ENCODE measurements around the gene DDX42.
A peak's percentile ranks its signal among the peaks of the same experiment; 100 is the strongest.
"Not testable (repeated sequence)": the region's sequence is repeated elsewhere in the genome, so short reads cannot be mapped to it uniquely, and the experiment has no call there.

Gene DDX42

DNA sequence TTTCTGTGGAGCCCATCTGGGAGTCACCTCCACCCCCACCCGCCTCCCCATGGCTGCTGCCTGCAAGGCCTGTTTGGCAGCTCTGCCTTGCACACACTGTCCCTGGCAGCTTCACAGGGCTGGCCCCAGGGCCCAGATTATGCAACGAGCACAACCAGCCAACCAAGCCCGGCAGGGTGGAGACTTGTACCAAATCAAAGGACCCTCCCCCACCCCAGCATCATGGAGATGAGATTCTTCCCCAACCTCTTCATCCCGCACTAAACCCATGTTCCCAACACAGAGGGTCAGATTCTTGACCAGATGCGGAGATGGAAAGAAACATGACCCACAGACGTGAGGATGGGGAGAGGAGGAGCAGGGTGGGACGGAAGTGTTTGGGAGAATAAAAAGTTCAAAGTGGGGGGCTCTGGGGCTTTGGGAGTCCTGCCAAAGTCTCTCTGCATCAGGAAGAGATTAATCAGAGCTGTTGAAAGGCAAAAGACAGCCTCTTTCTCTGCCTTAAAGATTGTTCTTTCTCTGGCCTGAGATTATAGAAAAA lies 64.7 kb downstream of the DDX42 start:
- TF ChIP-seq, protein P1, sequence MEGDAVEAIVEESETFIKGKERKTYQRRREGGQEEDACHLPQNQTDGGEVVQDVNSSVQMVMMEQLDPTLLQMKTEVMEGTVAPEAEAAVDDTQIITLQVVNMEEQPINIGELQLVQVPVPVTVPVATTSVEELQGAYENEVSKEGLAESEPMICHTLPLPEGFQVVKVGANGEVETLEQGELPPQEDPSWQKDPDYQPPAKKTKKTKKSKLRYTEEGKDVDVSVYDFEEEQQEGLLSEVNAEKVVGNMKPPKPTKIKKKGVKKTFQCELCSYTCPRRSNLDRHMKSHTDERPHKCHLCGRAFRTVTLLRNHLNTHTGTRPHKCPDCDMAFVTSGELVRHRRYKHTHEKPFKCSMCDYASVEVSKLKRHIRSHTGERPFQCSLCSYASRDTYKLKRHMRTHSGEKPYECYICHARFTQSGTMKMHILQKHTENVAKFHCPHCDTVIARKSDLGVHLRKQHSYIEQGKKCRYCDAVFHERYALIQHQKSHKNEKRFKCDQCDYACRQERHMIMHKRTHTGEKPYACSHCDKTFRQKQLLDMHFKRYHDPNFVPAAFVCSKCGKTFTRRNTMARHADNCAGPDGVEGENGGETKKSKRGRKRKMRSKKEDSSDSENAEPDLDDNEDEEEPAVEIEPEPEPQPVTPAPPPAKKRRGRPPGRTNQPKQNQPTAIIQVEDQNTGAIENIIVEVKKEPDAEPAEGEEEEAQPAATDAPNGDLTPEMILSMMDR (IDR thresholded peaks at IDR 0.05; ENCODE audit: insufficient read depth, low read length, missing control alignments) = no peak
- POLR2A ChIA-PET = interaction anchor here (1.0 to 1.2 kb wide), 2 partner anchors 9 to 65 kb away, joined by 3 to 5 read pairs; partner anchors contain the start of genes CCDC47 and DDX42
- DNase-seq (ENCODE audit: low read depth, low spot score) = no peak
- CTCF ChIA-PET = interaction anchor here (0.9 to 5.3 kb wide), 4 partner anchors 8 to 227 kb away, joined by 4 to 58 read pairs (median 4); partner anchors contain the start of gene FTSJ3
- H3K4me3 ChIP-seq (ENCODE audit: low read depth, low read length) = no peak overlapping the region

DNA sequence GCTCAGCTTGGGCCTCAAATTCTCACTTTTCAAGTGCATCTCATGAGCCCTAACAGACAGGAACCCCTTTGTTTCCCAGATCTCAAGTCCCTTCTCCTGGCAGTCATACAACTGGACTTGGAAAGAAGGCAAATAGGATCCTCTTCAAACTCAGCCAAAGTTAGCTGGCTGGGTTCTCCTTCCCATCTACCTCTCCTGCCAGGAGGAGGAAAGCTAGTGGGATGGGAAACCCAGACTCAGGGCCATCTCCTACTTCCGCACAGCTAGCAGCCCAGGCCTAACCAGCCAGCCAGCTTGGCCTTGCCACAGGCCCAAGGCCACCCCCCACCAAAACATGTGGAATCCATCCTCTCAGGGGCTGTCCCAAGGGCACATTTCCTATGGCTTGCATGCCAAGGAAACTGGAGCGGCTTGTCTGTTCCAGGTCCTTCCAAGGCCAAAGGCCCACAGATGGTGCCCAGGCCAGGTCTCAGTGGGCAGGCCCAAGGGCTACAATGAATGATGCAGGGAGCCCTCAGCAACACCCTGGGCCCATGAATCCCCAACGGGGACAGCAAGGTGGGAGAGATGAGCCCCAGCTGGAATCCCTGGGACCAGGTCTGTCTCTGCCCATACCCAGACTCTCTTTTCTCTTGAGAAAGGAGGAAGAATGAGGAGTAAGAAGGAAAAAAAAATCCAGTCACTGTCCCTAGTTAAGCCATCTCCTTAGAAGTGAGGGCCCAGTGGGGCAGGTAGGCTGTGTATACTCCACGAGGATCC lies 66.8 kb downstream of the DDX42 start:
- DNase-seq (ENCODE audit: low read depth, low spot score) = no peak
- ChIA-PET CTCF (interaction anchor here (1.0 to 5.3 kb wide), 3 partner anchors 8 to 142 kb away, joined by 3 to 58 read pairs (median 4); partner anchors contain the start of gene FTSJ3), POLR2A (interaction anchor here (0.9 to 2.0 kb wide), 3 partner anchors 8 to 68 kb away, joined by 3 to 8 read pairs (median 4); partner anchors contain the start of gene CCDC47)
- TF ChIP-seq, protein P1 (IDR thresholded peaks at IDR 0.05; ENCODE audit: insufficient read depth, low read length, missing control alignments) = no peak
- peak overlapping the region; percentile 82 for H3K4me3 ChIP-seq (ENCODE audit: low read depth, low read length)

DNA sequence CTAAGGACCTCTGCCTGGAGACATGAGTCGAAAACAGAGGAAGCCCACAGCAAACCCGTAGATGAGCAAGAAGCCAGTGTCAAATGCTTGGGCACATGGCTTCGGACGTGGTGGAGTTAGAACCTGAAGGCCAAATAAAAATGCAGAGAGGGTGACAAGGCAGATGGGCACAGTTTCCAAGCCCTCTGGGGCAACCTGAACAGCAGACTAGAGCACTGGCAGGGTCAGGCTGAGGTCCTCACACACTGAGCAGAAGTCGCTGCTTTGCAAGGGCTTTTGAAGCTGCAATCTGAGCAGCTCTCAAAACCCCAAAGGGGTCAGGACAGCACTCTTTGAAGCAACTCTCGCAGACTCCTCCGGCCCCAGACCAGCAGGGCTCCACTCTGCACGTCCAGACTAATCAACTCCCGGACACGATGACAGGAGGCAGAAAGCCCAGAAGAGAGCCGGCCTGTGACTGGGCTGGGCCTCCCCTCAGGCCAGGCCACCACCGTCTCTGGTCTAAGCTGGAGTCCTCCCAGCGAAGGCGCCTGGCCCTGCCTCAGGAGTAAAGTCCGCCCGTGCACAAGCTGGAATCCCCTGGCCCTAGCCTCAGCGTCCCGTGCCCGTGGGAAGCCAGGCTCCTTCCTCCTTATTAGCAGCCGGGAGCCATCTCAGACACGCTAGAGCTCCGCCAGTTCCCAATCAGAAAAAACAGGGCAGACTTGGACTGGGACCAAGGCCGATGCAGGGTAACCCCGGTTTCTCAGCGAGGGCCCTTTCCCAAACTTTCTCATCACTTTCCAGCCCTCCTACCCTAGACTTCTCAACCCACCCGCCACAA lies 67.6 kb downstream of the DDX42 start:
- H3K4me3 ChIP-seq (ENCODE audit: low read depth, low read length) = peak overlapping the region; percentile 82
- ChIA-PET POLR2A (interaction anchor here (0.9 to 2.0 kb wide), 3 partner anchors 9 to 68 kb away, joined by 3 to 8 read pairs (median 4); partner anchors contain the start of gene CCDC47), CTCF (interaction anchor here (5.3 kb wide), 1 partner anchor 11 kb away, joined by 58 read pairs; the partner anchor contains the start of gene FTSJ3)
- TF ChIP-seq, protein P1 (IDR thresholded peaks at IDR 0.05; ENCODE audit: insufficient read depth, low read length, missing control alignments) = no peak
- DNase-seq (ENCODE audit: low read depth, low spot score) = no peak

DNA sequence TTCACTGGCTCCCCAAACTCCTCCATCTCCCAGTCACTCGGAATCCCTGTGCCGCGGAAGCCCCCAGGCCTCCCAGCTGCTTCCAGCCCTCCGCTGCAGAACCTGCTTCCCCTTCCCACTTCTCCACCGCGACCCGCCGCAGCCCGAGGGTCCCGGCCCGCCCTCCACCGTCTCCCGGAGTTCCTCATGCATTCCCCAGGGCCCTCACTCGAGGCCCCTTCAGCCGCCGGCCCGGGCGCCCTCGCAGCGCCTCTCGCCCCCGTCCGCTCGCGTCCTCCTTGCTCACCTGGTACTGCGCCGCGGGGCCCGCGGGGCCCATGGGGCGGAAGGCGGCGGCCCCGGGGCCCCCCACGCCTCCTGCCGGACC lies 68.2 kb downstream of the DDX42 start:
- CTCF ChIA-PET = interaction anchor here (5.3 kb wide), 1 partner anchor 12 kb away, joined by 58 read pairs; the partner anchor contains the start of gene FTSJ3
- TF ChIP-seq, protein P1 (IDR thresholded peaks at IDR 0.05; ENCODE audit: insufficient read depth, low read length, missing control alignments) = no peak
- no peak for DNase-seq (ENCODE audit: low read depth, low spot score)
- POLR2A ChIA-PET = interaction anchor here (2.0 kb wide), 1 partner anchor 10 kb away, joined by 8 read pairs; no protein-coding TSS in a partner anchor
- H3K4me3 ChIP-seq (ENCODE audit: low read depth, low read length) = peak overlapping the region; percentile 82

DNA sequence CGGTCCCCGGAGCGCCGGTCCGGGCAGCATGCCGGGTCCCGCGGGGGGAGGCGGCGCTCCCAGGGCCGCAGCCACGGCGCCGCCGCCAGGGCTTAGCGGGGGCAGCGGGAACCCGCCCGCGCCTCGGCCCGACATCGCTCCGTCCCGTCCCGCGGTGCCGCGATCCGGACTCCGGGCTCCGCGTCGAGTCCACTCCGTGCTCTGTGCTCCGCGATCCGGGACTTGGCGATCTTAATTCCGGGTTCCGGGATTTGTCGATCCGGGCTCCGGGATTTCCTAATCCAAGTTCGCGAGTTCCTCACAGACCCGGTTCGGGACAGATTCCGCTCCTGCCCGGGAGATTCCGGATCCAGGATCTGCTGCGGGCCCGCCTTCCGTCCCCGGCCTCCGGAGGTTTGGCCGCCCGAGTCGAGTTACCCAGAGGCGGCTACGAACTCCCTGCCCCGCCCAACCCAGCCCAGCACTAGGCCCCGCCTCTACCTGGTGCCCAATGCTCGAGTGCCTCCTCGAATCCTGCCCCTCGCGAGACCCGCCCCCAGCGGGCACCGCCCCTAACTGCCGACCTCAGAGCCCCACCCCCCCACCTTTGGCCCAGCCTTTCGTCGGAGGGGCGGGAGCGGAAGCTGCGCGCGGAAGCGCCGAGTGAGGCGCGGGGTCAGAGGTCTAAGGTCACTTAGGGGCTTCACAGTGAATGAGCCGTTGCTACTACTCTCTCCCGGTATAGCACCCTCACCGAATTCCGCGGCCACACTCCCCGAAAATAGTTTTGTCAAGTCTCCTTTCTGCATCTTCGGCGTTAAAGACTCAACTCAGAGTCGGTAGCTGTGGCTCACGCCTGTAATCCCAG lies 68.8 kb downstream of the DDX42 start, which contains the start of gene SMARCD2:
TSS of gene SMARCD2 (minus strand) at position 146 of the 847 bp plus-strand sequence. CDS start at position 135, 11 bp downstream.
- H3K4me3 ChIP-seq (ENCODE audit: low read depth, low read length) = peak within 1 kb of the TSS; percentile 82
- TF ChIP-seq, protein P1 (IDR thresholded peaks at IDR 0.05; ENCODE audit: insufficient read depth, low read length, missing control alignments) = no peak
- ChIA-PET POLR2A (interaction anchor here (0.9 to 2.0 kb wide), 3 partner anchors 10 to 69 kb away, joined by 3 to 8 read pairs (median 6); partner anchors contain the start of genes CCDC47, DDX42 and PSMC5), CTCF (interaction anchor here (1.1 to 5.3 kb wide), 5 partner anchors 8 to 23 kb away, joined by 3 to 58 read pairs (median 6); partner anchors contain the start of gene FTSJ3)
- DNase-seq (ENCODE audit: low read depth, low spot score) = peak; percentile 93

DNA sequence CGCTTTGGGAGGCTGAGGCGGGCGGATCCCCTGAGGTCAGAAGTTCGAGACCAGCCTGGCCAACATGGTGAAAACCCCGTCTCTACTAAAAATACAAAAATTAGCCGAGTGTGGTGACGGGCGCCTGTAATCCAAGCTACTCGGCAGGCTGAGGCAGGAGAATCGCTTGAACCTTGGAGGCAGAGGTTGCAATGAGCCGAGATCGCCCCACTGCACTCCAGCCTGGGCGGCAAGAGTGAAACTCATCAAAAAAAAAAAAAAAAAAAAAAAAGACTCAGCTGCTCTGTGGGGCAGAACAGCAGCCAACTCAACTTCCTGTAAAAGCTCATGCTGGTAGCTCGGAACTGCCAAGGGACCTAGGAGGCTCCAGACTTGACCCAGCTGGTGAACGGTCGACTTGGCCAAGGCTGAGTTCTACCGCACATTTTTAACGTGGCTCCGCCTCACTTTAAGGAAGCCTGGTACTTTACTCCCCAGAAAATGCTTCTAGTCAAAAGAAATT lies 69.5 kb downstream of the DDX42 start:
- not testable (repeated sequence) for DNase-seq (ENCODE audit: low read depth, low spot score)
- peak overlapping the region; percentile 82 for H3K4me3 ChIP-seq (ENCODE audit: low read depth, low read length)
- POLR2A ChIA-PET = interaction anchor here (0.7 to 1.0 kb wide), 3 partner anchors 16 to 70 kb away, joined by 3 to 7 read pairs (median 6); partner anchors contain the start of genes CCDC47, DDX42 and PSMC5
- CTCF ChIA-PET = interaction anchor here (0.6 to 2.6 kb wide), 5 partner anchors 9 to 356 kb away, joined by 3 to 7 read pairs (median 3); no protein-coding TSS in a partner anchor
